Stimulated activated naive B cell treated with anti-CD40 and anti-IgM and Interleukin-4, amounts not matched to agents 10 μg/mL and 1 μg/mL and 100 μg/mL, for 72 hours (primary cell): ENCODE results near the gene VTA1.
"Not testable (repeated sequence)": the region's sequence is repeated elsewhere in the genome, so short reads cannot be mapped to it uniquely, and the experiment has no call there.

Source experiments
- ATAC-seq, 2 donors: fragments of 150-1000 bp; cut with Tn5 transposase; replicated peaks; 2 replicates each; pipeline ENCODE4 v1.10.0; 2021; ENCODE audit warnings: moderate library complexity in 1 of 2
- DNase-seq: peaks from one replicate; pipeline ENCODE4 v3.0.0; 2021
- H3K27ac Mint-ChIP-seq: one replicate; pipeline ENCODE4 v1.8.0; 2022; ENCODE audit warnings: mild to moderate bottlenecking, mixed read lengths
- H3K27me3 Mint-ChIP-seq, 2 donors: one replicate each; pipeline ENCODE4 v1.8.0; 2022; ENCODE audit warnings: mixed read lengths in 2 of 2
- H3K36me3 Mint-ChIP-seq, 2 donors: one replicate each; pipeline ENCODE4 v1.8.0; 2022; ENCODE audit warnings: mixed read lengths in 2 of 2, mild to moderate bottlenecking in 1 of 2
- H3K4me1 Mint-ChIP-seq, 2 donors: one replicate each; pipeline ENCODE4 v1.8.0; 2022; ENCODE audit warnings: mixed read lengths in 2 of 2, mild to moderate bottlenecking in 1 of 2
- H3K4me3 Mint-ChIP-seq, 2 donors: one replicate each; pipeline ENCODE4 v1.8.0; 2022; ENCODE audit warnings: mild to moderate bottlenecking in 2 of 2, mixed read lengths in 2 of 2, moderate library complexity in 1 of 2
- H3K9me3 Mint-ChIP-seq, 2 donors: one replicate each; pipeline ENCODE4 v1.8.0; 2022; ENCODE audit warnings: mixed read lengths in 2 of 2, mild to moderate bottlenecking in 1 of 2

VTA1 gene

DNA sequence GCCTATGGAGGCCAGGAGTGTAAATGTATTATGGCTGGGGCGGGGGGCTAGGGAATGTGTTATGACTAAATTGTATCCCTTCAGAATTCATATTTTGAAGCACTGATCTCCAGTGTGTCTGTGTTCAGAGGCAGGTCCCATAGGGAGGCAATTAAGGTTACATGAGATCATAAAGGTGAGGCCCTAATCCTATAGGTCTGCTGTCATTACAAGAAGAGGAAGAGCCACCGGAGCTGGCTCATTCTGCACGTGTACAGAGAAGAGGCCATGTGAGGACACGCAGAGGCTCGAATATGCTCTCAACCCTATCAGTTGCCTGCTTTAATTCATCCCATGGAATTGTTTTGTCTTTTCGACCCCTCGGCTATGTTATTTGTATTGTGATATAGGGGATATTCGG, 76.9 kb downstream of the VTA1 start:
- DNase-seq = no peak
- Mint-ChIP-seq H3K9me3 (peaks cover 6 to 11% of the 10 kb centered on the region in 2 donors), H3K36me3 (peaks cover 1 to 7% of the 10 kb centered on the region in 2 donors), H3K4me1 (no peaks in the 10 kb centered on the region), H3K27me3 (no peaks in the 10 kb centered on the region), H3K4me3 (no peak overlapping the region), H3K27ac (no peak overlapping the region)
- ATAC-seq = no peak

DNA sequence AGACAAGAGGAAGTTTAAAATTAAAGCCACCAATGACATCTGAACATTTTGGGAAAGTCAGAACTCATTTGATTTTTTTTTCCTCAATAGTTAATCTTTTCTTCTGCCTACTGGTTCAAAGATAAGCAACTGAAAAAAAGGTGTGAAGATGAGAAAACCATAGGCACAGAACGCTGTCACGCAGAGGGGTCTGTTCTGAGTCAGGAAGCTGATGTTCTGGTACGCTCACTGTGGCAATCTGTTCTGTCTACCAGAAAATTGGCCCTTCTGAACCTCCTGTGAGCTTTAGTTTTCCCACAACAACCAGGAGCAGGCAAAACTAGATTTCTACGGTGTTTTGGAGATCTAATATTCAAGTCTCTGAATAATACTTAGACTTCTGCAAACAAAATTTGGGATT, 78.1 kb downstream of the VTA1 start:
- H3K9me3 Mint-ChIP-seq = peaks cover 11 to 20% of the 10 kb centered on the region in 2 donors
- H3K27me3 Mint-ChIP-seq = no peaks in the 10 kb centered on the region
- no peaks in the 10 kb centered on the region for H3K4me1 Mint-ChIP-seq
- DNase-seq = no peak
- no peak for ATAC-seq
- no peak overlapping the region for H3K27ac Mint-ChIP-seq
- peaks cover 1 to 7% of the 10 kb centered on the region in 2 donors for H3K36me3 Mint-ChIP-seq
- H3K4me3 Mint-ChIP-seq = no peak overlapping the region

GRCh38 chr6:142225552-142225951, 78.5 kb downstream of the VTA1 start:
- Mint-ChIP-seq H3K27me3 (no peaks in the 10 kb centered on the region), H3K4me1 (no peaks in the 10 kb centered on the region), H3K36me3 (peaks cover 1 to 7% of the 10 kb centered on the region in 2 donors), H3K9me3 (peaks cover 11 to 21% of the 10 kb centered on the region in 2 donors), H3K27ac (no peak overlapping the region), H3K4me3 (no peak overlapping the region)
- ATAC-seq (no peak), DNase-seq (no peak)

- Mint-ChIP-seq H3K27ac (no peak overlapping the region), H3K27me3 (no peaks in the 10 kb centered on the region), H3K4me3 (no peak overlapping the region), H3K4me1 (no peaks in the 10 kb centered on the region), H3K36me3 (no peaks in the 10 kb centered on the region), H3K9me3 (peaks cover 14 to 27% of the 10 kb centered on the region in 2 donors)
- no peak for DNase-seq
- no peak for ATAC-seq
These were observed 79.7 kb downstream of the VTA1 start for GRCh38 chr6:142226731-142227130.

DNA sequence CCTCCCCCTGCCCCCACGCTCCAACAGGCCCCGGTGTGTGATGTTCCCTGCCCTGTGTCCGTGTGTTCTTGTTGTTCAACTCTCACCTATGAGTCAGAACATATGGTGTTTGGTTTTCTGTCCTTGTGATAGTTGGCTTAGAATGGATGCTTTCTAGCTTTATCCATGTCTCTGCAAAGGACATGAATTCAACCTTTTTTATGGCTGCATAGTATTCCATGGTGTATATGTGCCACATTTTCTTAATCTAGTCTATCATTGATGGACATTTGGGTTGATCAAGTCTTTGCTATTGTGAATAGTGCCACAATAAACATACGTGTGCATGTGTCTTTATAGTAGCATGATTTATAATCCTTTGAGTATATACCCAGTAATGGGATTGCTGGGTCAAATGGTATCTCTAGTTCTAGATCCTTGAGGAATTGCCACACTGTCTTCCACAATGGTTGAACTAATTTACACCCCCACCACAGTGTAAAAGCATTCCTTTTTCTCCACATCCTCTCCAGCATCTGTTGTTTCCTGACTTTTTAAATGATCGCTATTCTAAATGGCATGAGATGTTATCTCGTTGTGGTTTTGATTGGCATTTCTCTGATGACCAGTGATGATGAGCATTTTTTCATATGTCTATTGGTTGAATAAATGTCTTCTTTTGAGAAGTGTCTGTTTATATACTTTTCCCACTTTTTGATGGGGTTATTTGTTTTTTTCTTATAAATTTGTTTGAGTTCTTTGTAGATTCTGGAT, 82.6 kb downstream of the VTA1 start:
- Mint-ChIP-seq H3K9me3 (peaks cover 14 to 27% of the 10 kb centered on the region in 2 donors), H3K4me1 (peaks cover 2 to 10% of the 10 kb centered on the region in 2 donors)
- H3K27ac Mint-ChIP-seq, H3K36me3 Mint-ChIP-seq, H3K27me3 Mint-ChIP-seq, ATAC-seq, H3K4me3 Mint-ChIP-seq, DNase-seq: not testable (repeated sequence)

GRCh38 chr6:142232206-142233044, 85.4 kb downstream of the VTA1 start:
- not testable (repeated sequence) for H3K27ac Mint-ChIP-seq, H3K36me3 Mint-ChIP-seq, H3K27me3 Mint-ChIP-seq
- Mint-ChIP-seq H3K4me1 (peaks cover 2 to 10% of the 10 kb centered on the region in 2 donors), H3K4me3 (peak overlapping the region in 1 of 2 donors; percentile 50), H3K9me3 (peaks cover 10 to 25% of the 10 kb centered on the region in 2 donors)
- DNase-seq (peak; percentile 1), ATAC-seq (peak; percentile 49 to 57)

- no peak overlapping the region for H3K4me3 Mint-ChIP-seq
These were observed 87.1 kb downstream of the VTA1 start for GRCh38 chr6:142233945-142234682.

GRCh38 chr6:142235272-142235671, 88.2 kb downstream of the VTA1 start:
- Mint-ChIP-seq H3K4me3 (no peak overlapping the region), H3K9me3 (peaks cover 3 to 7% of the 10 kb centered on the region in 2 donors), H3K27me3 (peaks cover 0 to 3% of the 10 kb centered on the region in 2 donors), H3K27ac (no peak overlapping the region), H3K36me3 (no peaks in the 10 kb centered on the region), H3K4me1 (peaks cover 2 to 10% of the 10 kb centered on the region in 2 donors)
- no peak for DNase-seq
- no peak for ATAC-seq

More at GRCh38 chr6:142233945-142234682, 87.1 kb downstream of the VTA1 start:
- Mint-ChIP-seq H3K9me3 (peaks cover 7 to 15% of the 10 kb centered on the region in 2 donors), H3K27ac (no peak overlapping the region), H3K4me1 (peaks cover 2 to 10% of the 10 kb centered on the region in 2 donors), H3K36me3 (no peaks in the 10 kb centered on the region), H3K27me3 (peaks cover 0 to 3% of the 10 kb centered on the region in 2 donors)
- DNase-seq (no peak), ATAC-seq (no peak)

DNA sequence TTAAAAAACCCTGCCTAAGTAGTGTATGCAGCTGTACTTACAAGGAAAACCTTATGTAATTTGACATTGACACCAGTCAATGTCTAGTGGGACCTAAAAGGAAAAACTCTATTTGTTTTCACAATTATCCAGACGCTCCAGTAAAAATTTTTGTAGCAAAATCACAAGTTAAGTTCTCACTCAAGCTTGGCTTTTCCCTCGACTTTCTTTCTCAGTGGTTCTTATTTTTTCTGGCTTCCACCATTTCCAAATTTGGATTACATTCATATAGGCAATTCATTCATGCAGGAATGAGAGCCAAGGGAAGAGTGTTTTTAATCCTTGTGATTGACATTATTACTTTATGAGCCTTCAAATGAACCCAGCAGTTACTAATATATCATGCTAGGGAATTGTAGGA, 88.7 kb downstream of the VTA1 start:
- ATAC-seq = no peak
- peaks cover 3 to 4% of the 10 kb centered on the region in 2 donors for H3K9me3 Mint-ChIP-seq

GRCh38 chr6:142236691-142237090, 89.6 kb downstream of the VTA1 start:
- DNase-seq = no peak
- Mint-ChIP-seq H3K4me1 (peaks cover 2 to 10% of the 10 kb centered on the region in 2 donors), H3K36me3 (no peaks in the 10 kb centered on the region), H3K27me3 (peaks cover 0 to 3% of the 10 kb centered on the region in 2 donors), H3K27ac (no peak overlapping the region), H3K4me3 (no peak overlapping the region), H3K9me3 (no peaks in the 10 kb centered on the region)
- no peak for ATAC-seq

More for the DNA sequence above, 88.7 kb downstream of the VTA1 start:
- Mint-ChIP-seq H3K36me3 (no peaks in the 10 kb centered on the region), H3K4me3 (no peak overlapping the region), H3K4me1 (peaks cover 2 to 10% of the 10 kb centered on the region in 2 donors), H3K27ac (no peak overlapping the region), H3K27me3 (peaks cover 0 to 3% of the 10 kb centered on the region in 2 donors)
- no peak for DNase-seq

- DNase-seq (no peak), ATAC-seq (no peak)
- Mint-ChIP-seq H3K4me3 (no peak overlapping the region), H3K4me1 (no peaks in the 10 kb centered on the region), H3K27me3 (no peaks in the 10 kb centered on the region), H3K36me3 (no peaks in the 10 kb centered on the region), H3K9me3 (no peaks in the 10 kb centered on the region), H3K27ac (no peak overlapping the region)
These were observed 91.8 kb downstream of the VTA1 start for GRCh38 chr6:142238881-142239280.

DNA sequence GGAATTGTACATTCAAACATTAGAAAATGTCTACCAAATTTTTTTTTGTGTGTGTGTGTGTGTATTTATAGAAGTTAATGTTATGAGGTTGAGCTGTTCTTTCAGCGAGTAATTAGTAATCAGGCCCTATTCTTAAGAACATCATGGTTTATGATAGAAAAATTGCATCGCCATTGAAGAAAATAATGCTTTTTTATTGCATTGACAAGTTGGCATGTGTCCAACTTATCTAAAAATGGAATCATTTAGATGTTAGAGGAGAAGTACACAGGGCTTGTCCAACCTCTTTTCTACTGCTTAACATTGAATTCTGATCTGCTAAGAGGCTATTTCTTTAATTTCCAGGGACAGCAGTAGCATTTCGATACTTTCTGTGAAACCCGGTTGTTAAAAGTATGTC, 93.1 kb downstream of the VTA1 start:
- H3K27ac Mint-ChIP-seq = no peak overlapping the region
- no peaks in the 10 kb centered on the region for H3K27me3 Mint-ChIP-seq
- no peak overlapping the region for H3K4me3 Mint-ChIP-seq
- ATAC-seq (no peak), DNase-seq (no peak)
- no peaks in the 10 kb centered on the region for H3K4me1 Mint-ChIP-seq
- no peaks in the 10 kb centered on the region for H3K36me3 Mint-ChIP-seq
- H3K9me3 Mint-ChIP-seq = no peaks in the 10 kb centered on the region

DNA sequence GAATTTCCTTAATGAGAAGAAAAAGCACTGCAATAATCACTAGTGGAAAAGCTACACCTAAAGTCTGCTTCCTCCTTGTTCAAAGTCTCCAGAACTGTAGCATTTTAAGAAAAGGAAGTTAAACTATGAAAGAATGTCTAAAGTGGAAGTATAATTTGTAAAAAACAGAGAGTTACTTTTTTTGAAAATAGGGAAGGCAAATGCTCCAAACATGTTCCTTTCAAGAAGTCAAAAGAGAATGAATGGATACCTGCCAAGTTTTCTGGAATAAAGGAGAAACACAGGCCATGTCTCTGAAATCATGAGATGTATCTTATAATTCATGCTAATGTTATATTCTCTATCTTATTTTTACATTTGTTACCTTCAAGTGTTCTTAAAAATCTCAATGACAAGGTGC, 94.0 kb downstream of the VTA1 start:
- Mint-ChIP-seq H3K9me3 (no peaks in the 10 kb centered on the region), H3K27me3 (no peaks in the 10 kb centered on the region)

DNA sequence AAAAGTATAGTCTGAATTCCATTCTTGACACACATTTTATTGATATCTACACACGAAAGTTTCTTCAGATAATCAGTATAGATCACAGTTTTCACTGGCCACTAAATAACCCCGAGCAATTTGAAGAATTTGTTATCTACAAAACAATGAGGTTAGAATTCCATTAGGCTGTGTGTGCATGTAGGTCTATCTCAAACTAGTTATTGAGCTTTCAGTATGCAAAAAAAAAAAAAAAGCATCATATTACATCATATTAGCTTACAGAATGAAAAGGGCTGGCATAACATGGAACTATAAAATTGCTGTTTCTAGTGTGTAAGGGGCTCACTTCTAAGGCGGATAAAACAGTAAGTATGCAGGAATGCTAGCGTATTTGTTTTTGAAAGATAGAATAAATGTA, 95.2 kb downstream of the VTA1 start:
- DNase-seq (no peak), ATAC-seq (no peak)
- no peak overlapping the region for H3K27ac Mint-ChIP-seq
- H3K4me3 Mint-ChIP-seq = no peak overlapping the region
- H3K4me1 Mint-ChIP-seq = no peaks in the 10 kb centered on the region
- H3K27me3 Mint-ChIP-seq = no peaks in the 10 kb centered on the region
- no peaks in the 10 kb centered on the region for H3K9me3 Mint-ChIP-seq
- H3K36me3 Mint-ChIP-seq = no peaks in the 10 kb centered on the region

More for the DNA sequence above, 94.0 kb downstream of the VTA1 start:
- no peak for DNase-seq
- Mint-ChIP-seq H3K27ac (no peak overlapping the region), H3K4me3 (no peak overlapping the region), H3K36me3 (no peaks in the 10 kb centered on the region), H3K4me1 (no peaks in the 10 kb centered on the region)
- no peak for ATAC-seq
